ENCODE measurements around the gene NOS3.
A peak's percentile ranks its signal among the peaks of the same experiment; 100 is the strongest.

Gene NOS3

GRCh38 chr7:151035902-151036301, 45.1 kb downstream of the NOS3 start:
- Histone ChIP-seq H3K27me3 (ENCODE audit: insufficient read depth, low read length, poor library complexity) (no peaks in the 10 kb centered on the region), H2AFZ (ENCODE audit: low read depth, low read length) (no peak overlapping the region), H3K9ac (ENCODE audit: low read depth, low read length) (no peak overlapping the region), H3K4me1 (ENCODE audit: insufficient read depth, low read length) (no peaks in the 10 kb centered on the region), H3K4me2 (ENCODE audit: insufficient read depth, low read length) (no peak overlapping the region), H3K27ac (ENCODE audit: low read length) (no peak overlapping the region), H3K4me3 (ENCODE audit: low read depth in 1 of 2, low read length in 2 of 2) (no peak overlapping the region), H3K9me3 (ENCODE audit: insufficient read depth, low read length, severe bottlenecking) (no peaks in the 10 kb centered on the region), H4K20me1 (ENCODE audit: insufficient read depth, low read length) (0 out of 2 replicates have a peak, but pooled peaks cover 9% of the 10 kb centered on the region), H3K79me2 (ENCODE audit: insufficient read depth, low read length) (peaks cover 7% of the 10 kb centered on the region; the same call in 1 of the 2 replicates), H3K36me3 (ENCODE audit: insufficient read depth, low read length) (peaks cover 56% of the 10 kb centered on the region)
- ATAC-seq (ENCODE audit: insufficient read depth, low read depth) (no peak), DNase-seq (no peak)
- TF ChIP-seq CTCF (IDR thresholded peaks at IDR 0.05; ENCODE audit: borderline replicate concordance, extremely low read depth, low read length, poor library complexity, severe bottlenecking): no peak
- no peak for TF ChIP-seq EZH2 (IDR thresholded peaks at IDR 0.05; ENCODE audit: borderline replicate concordance, low read depth, low read length, severe bottlenecking)

GRCh38 chr7:151038951-151039849, 48.4 kb downstream of the NOS3 start:
- H3K4me3 ChIP-seq (ENCODE audit: low read depth in 1 of 2, low read length in 2 of 2): no peak overlapping the region
- no peak overlapping the region for H3K27ac ChIP-seq (ENCODE audit: low read length)
- no peaks in the 10 kb centered on the region for H3K27me3 ChIP-seq (ENCODE audit: insufficient read depth, low read length, poor library complexity)
- no peak overlapping the region for H3K4me2 ChIP-seq (ENCODE audit: insufficient read depth, low read length)
- H3K9ac ChIP-seq (ENCODE audit: low read depth, low read length): no peak overlapping the region
- H3K79me2 ChIP-seq (ENCODE audit: insufficient read depth, low read length): no peaks in the 10 kb centered on the region
- DNase-seq: no peak
- TF ChIP-seq CTCF (IDR thresholded peaks at IDR 0.05; ENCODE audit: borderline replicate concordance, extremely low read depth, low read length, poor library complexity, severe bottlenecking) (no peak), EZH2 (IDR thresholded peaks at IDR 0.05; ENCODE audit: borderline replicate concordance, low read depth, low read length, severe bottlenecking) (no peak)
- H3K4me1 ChIP-seq (ENCODE audit: insufficient read depth, low read length): no peaks in the 10 kb centered on the region
- H2AFZ ChIP-seq (ENCODE audit: low read depth, low read length): no peak overlapping the region
- peaks cover 64% of the 10 kb centered on the region for H3K36me3 ChIP-seq (ENCODE audit: insufficient read depth, low read length)
- no peaks in the 10 kb centered on the region for H3K9me3 ChIP-seq (ENCODE audit: insufficient read depth, low read length, severe bottlenecking)
- H4K20me1 ChIP-seq (ENCODE audit: insufficient read depth, low read length): peaks cover 3% of the 10 kb centered on the region; the same call in 1 of the 2 replicates
- ATAC-seq (ENCODE audit: insufficient read depth, low read depth): peak; percentile 22; the same call in 2 of the 3 replicates

GRCh38 chr7:151039850-151040548, 49.2 kb downstream of the NOS3 start:
- Histone ChIP-seq H3K9ac (ENCODE audit: low read depth, low read length) (no peak overlapping the region), H3K36me3 (ENCODE audit: insufficient read depth, low read length) (peaks cover 64% of the 10 kb centered on the region), H3K27ac (ENCODE audit: low read length) (no peak overlapping the region), H2AFZ (ENCODE audit: low read depth, low read length) (no peak overlapping the region), H3K27me3 (ENCODE audit: insufficient read depth, low read length, poor library complexity) (no peaks in the 10 kb centered on the region), H3K4me3 (ENCODE audit: low read depth in 1 of 2, low read length in 2 of 2) (no peak overlapping the region), H3K9me3 (ENCODE audit: insufficient read depth, low read length, severe bottlenecking) (no peaks in the 10 kb centered on the region), H3K4me1 (ENCODE audit: insufficient read depth, low read length) (no peaks in the 10 kb centered on the region), H3K79me2 (ENCODE audit: insufficient read depth, low read length) (no peaks in the 10 kb centered on the region), H4K20me1 (ENCODE audit: insufficient read depth, low read length) (peaks cover 3% of the 10 kb centered on the region; the same call in 1 of the 2 replicates), H3K4me2 (ENCODE audit: insufficient read depth, low read length) (no peak overlapping the region)
- ATAC-seq (ENCODE audit: insufficient read depth, low read depth): 0 out of 3 replicates have a peak, but pooled peaks have one; percentile 18
- TF ChIP-seq CTCF (IDR thresholded peaks at IDR 0.05; ENCODE audit: borderline replicate concordance, extremely low read depth, low read length, poor library complexity, severe bottlenecking) (no peak), EZH2 (IDR thresholded peaks at IDR 0.05; ENCODE audit: borderline replicate concordance, low read depth, low read length, severe bottlenecking) (no peak)
- no peak for DNase-seq

Measured in DND-41 (cell line).